Measurements from ENCODE around the gene ASIP. TPM values are rescaled to one million over a fixed set of nuclear protein-coding genes. Genes with fewer than 3 reads are reported as not detected.

The ASIP gene
- total RNA-seq, 6 experiments from 2014 or later = 0.42 TPM; not detected in 5

DNA sequence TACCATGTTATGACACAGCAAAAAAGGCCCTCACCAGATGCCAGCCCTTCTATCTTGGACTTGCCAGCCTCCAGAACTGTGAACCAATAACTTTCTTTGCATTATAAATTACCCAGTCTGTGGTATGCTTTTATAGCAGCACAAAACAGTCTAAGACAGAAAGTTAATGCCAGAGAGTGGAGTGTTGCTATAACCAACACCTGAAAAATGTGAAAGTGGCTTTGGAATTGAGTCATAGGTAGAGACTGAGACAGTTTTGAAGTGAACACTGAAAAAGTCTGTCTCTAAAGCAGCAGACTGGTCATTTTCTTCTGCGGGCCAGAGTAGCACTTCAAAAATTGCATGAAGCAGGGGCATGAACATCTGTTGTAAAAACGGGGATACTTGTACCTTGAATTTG, 28.0 kb upstream of the ASIP start:
- DNase-seq (no peak), ATAC-seq (no peak)
- H3K4me3 ChIP-seq = no peak overlapping the region
- H3K27me3 ChIP-seq = no peaks in the 10 kb centered on the region
- TF ChIP-seq POLR2A (IDR thresholded peaks at IDR 0.05) = no peak
- TF ChIP-seq, protein P1, sequence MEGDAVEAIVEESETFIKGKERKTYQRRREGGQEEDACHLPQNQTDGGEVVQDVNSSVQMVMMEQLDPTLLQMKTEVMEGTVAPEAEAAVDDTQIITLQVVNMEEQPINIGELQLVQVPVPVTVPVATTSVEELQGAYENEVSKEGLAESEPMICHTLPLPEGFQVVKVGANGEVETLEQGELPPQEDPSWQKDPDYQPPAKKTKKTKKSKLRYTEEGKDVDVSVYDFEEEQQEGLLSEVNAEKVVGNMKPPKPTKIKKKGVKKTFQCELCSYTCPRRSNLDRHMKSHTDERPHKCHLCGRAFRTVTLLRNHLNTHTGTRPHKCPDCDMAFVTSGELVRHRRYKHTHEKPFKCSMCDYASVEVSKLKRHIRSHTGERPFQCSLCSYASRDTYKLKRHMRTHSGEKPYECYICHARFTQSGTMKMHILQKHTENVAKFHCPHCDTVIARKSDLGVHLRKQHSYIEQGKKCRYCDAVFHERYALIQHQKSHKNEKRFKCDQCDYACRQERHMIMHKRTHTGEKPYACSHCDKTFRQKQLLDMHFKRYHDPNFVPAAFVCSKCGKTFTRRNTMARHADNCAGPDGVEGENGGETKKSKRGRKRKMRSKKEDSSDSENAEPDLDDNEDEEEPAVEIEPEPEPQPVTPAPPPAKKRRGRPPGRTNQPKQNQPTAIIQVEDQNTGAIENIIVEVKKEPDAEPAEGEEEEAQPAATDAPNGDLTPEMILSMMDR (IDR thresholded peaks at IDR 0.05) = no peak
- intact Hi-C loops (cut with DNase I) = no loop called here
- no peaks in the 10 kb centered on the region for H3K9me3 ChIP-seq
- H3K4me1 ChIP-seq = no peaks in the 10 kb centered on the region
- H3K27ac ChIP-seq = no peak overlapping the region
- 66% methylated on average over 2 of the region's 2 CpGs for WGBS (ENCODE audit: insufficient coverage, low coverage, low lambda C conversion rate, missing lambda C conversion rate)
- no peaks in the 10 kb centered on the region for H3K36me3 ChIP-seq

DNA sequence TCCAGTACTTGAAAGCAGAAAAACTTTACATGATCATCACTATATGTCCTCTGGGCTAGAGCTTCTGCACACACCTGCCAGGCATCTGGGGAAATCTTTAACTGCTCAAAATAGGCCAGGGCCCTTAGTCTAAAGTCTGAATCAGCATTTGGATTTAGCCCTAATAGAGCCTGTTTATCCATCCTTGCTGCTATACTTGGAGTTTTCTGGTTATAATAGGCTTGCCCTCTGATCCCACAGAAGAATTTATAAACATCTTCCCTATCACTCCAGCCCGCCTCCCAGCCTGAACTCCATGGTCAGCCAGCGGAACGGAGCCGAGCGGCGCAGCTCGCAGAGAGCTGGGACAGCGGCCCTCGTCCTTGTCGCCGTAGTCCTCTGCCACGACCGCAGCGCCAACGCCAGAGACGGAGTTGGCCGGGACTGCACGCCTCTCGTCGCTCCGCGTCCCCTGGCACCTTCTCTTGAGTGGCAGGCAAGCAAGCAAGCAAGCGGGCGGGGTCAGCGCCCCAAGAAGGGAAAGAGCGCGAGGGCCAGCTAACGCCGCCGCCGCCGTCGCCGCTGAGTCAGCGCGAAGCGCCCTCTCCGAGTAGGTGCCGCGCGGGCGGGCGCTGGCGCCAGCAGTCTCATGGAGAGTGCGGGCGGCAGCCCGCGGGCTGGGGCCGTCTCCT, 25.4 kb upstream of the ASIP start:
- peak overlapping the region; percentile 43 to 50 (median 50) for H3K4me3 ChIP-seq
- H3K36me3 ChIP-seq = no peaks in the 10 kb centered on the region
- TF ChIP-seq, protein P1 (IDR thresholded peaks at IDR 0.05) = no peak
- TF ChIP-seq POLR2A (IDR thresholded peaks at IDR 0.05) = no peak
- DNase-seq (peak; percentile 81 to 88 (median 84)), ATAC-seq (peak; percentile 96 to 99 (median 98))
- peak overlapping the region in 2 of 3 donors; percentile 10 to 43 for H3K27ac ChIP-seq
- no peaks in the 10 kb centered on the region for H3K9me3 ChIP-seq
- 3% methylated on average over 18 of the region's 49 CpGs for WGBS (ENCODE audit: insufficient coverage, low coverage, low lambda C conversion rate, missing lambda C conversion rate)
- no peaks in the 10 kb centered on the region for H3K4me1 ChIP-seq
- intact Hi-C loops (cut with DNase I) = no loop called here
- H3K27me3 ChIP-seq = no peaks in the 10 kb centered on the region

DNA sequence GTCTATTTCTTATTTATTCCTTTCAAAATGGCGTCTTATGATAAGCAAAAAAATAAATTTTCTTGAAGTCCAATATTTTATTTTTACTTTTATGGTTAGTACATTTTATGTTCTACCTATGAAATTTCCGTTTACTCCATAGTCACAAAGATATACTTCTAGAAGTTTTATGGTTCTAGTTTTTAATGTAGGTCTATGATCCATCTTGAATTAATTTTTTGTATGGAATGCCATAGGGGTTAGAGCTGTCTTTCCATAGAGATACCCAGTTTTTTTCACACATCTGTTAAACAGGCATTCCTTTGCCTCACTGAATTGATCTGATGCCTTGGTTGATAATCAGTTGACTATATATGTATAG, 24.9 kb upstream of the ASIP start:
- Histone ChIP-seq H3K36me3 (no peaks in the 10 kb centered on the region), H3K4me3 (peak overlapping the region; percentile 43 to 50 (median 50)), H3K27ac (peak overlapping the region in 2 of 3 donors; percentile 10 to 43), H3K9me3 (no peaks in the 10 kb centered on the region), H3K27me3 (no peaks in the 10 kb centered on the region), H3K4me1 (no peaks in the 10 kb centered on the region)
- 9% methylated on average over 2 of the region's 2 CpGs for WGBS (ENCODE audit: insufficient coverage, low coverage, low lambda C conversion rate, missing lambda C conversion rate)
- intact Hi-C loops (cut with DNase I) = no loop called here
- DNase-seq (no peak), ATAC-seq (no peak)
- no peak for TF ChIP-seq POLR2A (IDR thresholded peaks at IDR 0.05)
- TF ChIP-seq, protein P1 (IDR thresholded peaks at IDR 0.05) = no peak

DNA sequence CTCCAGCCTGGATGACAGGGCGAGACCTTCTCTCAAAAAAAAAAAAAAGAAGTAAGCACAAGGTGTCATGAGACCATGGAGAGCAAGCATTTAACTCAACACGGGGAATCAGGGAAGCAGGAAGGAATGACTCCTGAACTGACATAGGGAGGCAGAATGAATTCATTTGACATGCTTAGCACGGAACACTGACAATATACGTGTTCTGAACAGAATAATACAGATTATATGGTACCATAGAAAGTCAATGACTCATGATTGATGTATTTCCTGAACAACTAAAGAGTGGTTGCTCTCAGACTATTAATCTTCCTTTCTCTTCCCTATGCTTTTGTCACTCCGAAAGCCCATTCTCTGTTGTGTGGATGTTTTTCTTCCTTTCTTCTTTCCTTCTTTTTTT, 20.7 kb upstream of the ASIP start:
- WGBS (ENCODE audit: insufficient coverage, low coverage, low lambda C conversion rate, missing lambda C conversion rate) = 35% methylated on average over 5 of the region's 5 CpGs
- intact Hi-C loops (cut with DNase I) = no loop called here
- H3K36me3 ChIP-seq = no peaks in the 10 kb centered on the region
- no peak overlapping the region for H3K27ac ChIP-seq
- no peaks in the 10 kb centered on the region for H3K27me3 ChIP-seq
- H3K9me3 ChIP-seq = no peaks in the 10 kb centered on the region
- H3K4me1 ChIP-seq = no peaks in the 10 kb centered on the region
- no peak overlapping the region for H3K4me3 ChIP-seq
- TF ChIP-seq, protein P1 (IDR thresholded peaks at IDR 0.05) = no peak
- TF ChIP-seq POLR2A (IDR thresholded peaks at IDR 0.05) = no peak
- DNase-seq = no peak
- ATAC-seq = no peak

Data from right lobe of liver (tissue), 6 donors.